Fibroblast of lung (primary cell): ENCODE data around the gene SYP. TPM values are rescaled to one million over a fixed set of nuclear protein-coding genes. Genes with fewer than 3 reads are reported as not detected.

Experiments
- DNase-seq, 2 donors: peaks; one replicate each; pipeline versions ENCODE4 v3.0.0 to v3.0.0-alpha.2; 2010; ENCODE audit warnings: low read depth in 2 of 2
- H2AFZ ChIP-seq: 2 replicates; pipeline ENCODE4 v1.5.1; 2012; ENCODE audit warnings: low read length, control low read depth, inconsistent platforms
- H3K27ac ChIP-seq: 2 replicates; pipeline ENCODE4 v1.5.1; 2011; ENCODE audit warnings: low read length, control low read depth; ENCODE audit not compliant: insufficient read depth
- H3K27me3 ChIP-seq: 2 replicates; pipeline ENCODE4 v1.5.1; 2011; ENCODE audit warnings: mild to moderate bottlenecking, low read length; ENCODE audit not compliant: control insufficient read depth, insufficient read depth
- H3K36me3 ChIP-seq: 2 replicates; pipeline ENCODE4 v1.5.1; 2011; ENCODE audit warnings: low read length; ENCODE audit not compliant: control insufficient read depth, insufficient read depth
- H3K4me1 ChIP-seq: 2 replicates; pipeline ENCODE4 v1.5.1; 2011; ENCODE audit warnings: low read length; ENCODE audit not compliant: control insufficient read depth, insufficient read depth; ENCODE audit errors: extremely low read depth
- H3K4me2 ChIP-seq: 2 replicates; pipeline ENCODE4 v1.5.1; 2011; ENCODE audit warnings: low read length, control low read depth; ENCODE audit not compliant: insufficient read depth; ENCODE audit errors: extremely low read depth
- H3K4me3 ChIP-seq, 4 experiments: fragments of 200-600 bp in 1 of 4; sonication (generic) in 1 of 4; replicated peaks in 1 of 4; 2 replicates each; pipeline ENCODE4 v1.5.1; 2011 to 2016; ENCODE audit warnings: low read length in 4 of 4, low read depth in 3 of 4, mild to moderate bottlenecking in 3 of 4, control low read depth in 2 of 4, inconsistent platforms in 1 of 4, mixed read lengths in 1 of 4; ENCODE audit not compliant: insufficient read depth in 1 of 4; ENCODE audit errors: control extremely low read depth in 1 of 4
- H3K79me2 ChIP-seq: 2 replicates; pipeline ENCODE4 v1.5.1; 2012; ENCODE audit warnings: mild to moderate bottlenecking, low read length, inconsistent platforms; ENCODE audit not compliant: control insufficient read depth, insufficient read depth
- H3K9ac ChIP-seq: 2 replicates; pipeline ENCODE4 v1.5.1; 2011; ENCODE audit warnings: mild to moderate bottlenecking, low read length, control low read depth; ENCODE audit not compliant: insufficient read depth
- H3K9me3 ChIP-seq: 2 replicates; pipeline ENCODE4 v1.5.1; 2012; ENCODE audit warnings: low read depth, low read length; ENCODE audit not compliant: control insufficient read depth, insufficient read depth
- H4K20me1 ChIP-seq: 2 replicates; pipeline ENCODE4 v1.5.1; 2011; ENCODE audit warnings: low read length; ENCODE audit not compliant: control insufficient read depth, insufficient read depth; ENCODE audit errors: extremely low read depth
- CTCF ChIP-seq, 2 donors: IDR thresholded peaks in 1 of 2; conservative IDR thresholded peaks in 1 of 2; 1 replicate in 1 of 2; 2 replicates in 1 of 2; pipeline ENCODE4 v1.5.1; 2011 to 2012; ENCODE audit warnings: low read length in 2 of 2, control low read depth in 1 of 2, inconsistent platforms in 1 of 2, low read depth in 1 of 2, mild to moderate bottlenecking in 1 of 2
- EZH2 ChIP-seq: IDR thresholded peaks from 2 replicates; pipeline ENCODE4 v1.5.1; 2012; ENCODE audit warnings: low read length, control low read depth, mild to moderate bottlenecking; ENCODE audit errors: missing control alignments
- polyA plus RNA-seq, 2 donors: library from polyadenylated mRNA; depleted of rRNA in 1 of 2; stranded (reverse) in 1 of 2; unstranded in 1 of 2; fragments of >200 nt; gene quantifications; 2 replicates each; pipeline ENCODE4 v1.2.1, GENCODE V29; 2011 to 2012; ENCODE audit warnings: missing spikeins in 1 of 2
- total RNA-seq: library from RNA; depleted of rRNA; stranded (reverse); fragments of >200 nt; gene quantifications from 2 replicates; pipeline ENCODE4 v1.2.1, GENCODE V29; 2014

Gene SYP
- total and polyA plus RNA-seq, 2 donors (not counting 1 experiment from before 2014, with no cell fraction given) = 0.08 to 0.17 TPM

GRCh38 chrX:49204017-49204416 is 4.0 kb upstream of the SYP start:
- H3K4me1 ChIP-seq = no peaks in the 10 kb centered on the region
- TF ChIP-seq EZH2 (no peak), CTCF (conservative IDR thresholded peaks at IDR 0.05 in 1 of 2, IDR thresholded peaks at IDR 0.05 in 1 of 2; ENCODE audit: low read depth in 1 of 2, low read length in 2 of 2) (no peak)
- no peaks in the 10 kb centered on the region for H4K20me1 ChIP-seq
- no peak overlapping the region for H3K27ac ChIP-seq
- no peaks in the 10 kb centered on the region for H3K36me3 ChIP-seq
- H3K9me3 ChIP-seq = no peaks in the 10 kb centered on the region
- H3K9ac ChIP-seq = no peak overlapping the region
- no peaks in the 10 kb centered on the region for H3K27me3 ChIP-seq
- H3K79me2 ChIP-seq = no peaks in the 10 kb centered on the region
- no peak overlapping the region for H3K4me2 ChIP-seq
- DNase-seq = no peak
- H2AFZ ChIP-seq = no peak overlapping the region
- no peak overlapping the region for H3K4me3 ChIP-seq

DNA sequence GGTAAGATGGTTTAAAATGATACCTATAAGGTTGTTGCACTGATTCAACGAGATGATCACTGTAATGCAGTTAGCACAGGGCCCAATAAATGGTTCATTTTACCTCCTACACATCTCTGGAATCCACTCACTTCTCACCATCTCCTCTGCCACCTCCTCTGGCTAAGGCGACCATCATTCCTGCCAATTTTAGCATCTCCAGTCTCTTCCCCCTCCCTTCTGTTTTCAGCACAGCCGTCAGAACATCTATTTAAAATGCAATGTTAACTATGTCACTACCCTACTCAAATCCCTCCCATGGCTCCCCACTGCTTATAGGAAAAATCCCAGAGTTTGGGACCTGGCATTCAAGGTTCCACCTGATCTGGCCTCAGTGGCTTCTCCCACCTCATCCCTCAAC is 3.5 kb upstream of the SYP start:
- DNase-seq = no peak
- H3K9me3 ChIP-seq = no peaks in the 10 kb centered on the region
- no peaks in the 10 kb centered on the region for H3K27me3 ChIP-seq
- TF ChIP-seq EZH2 (no peak), CTCF (conservative IDR thresholded peaks at IDR 0.05 in 1 of 2, IDR thresholded peaks at IDR 0.05 in 1 of 2; ENCODE audit: low read depth in 1 of 2, low read length in 2 of 2) (no peak)
- no peaks in the 10 kb centered on the region for H3K36me3 ChIP-seq
- H4K20me1 ChIP-seq = no peaks in the 10 kb centered on the region
- H3K4me2 ChIP-seq = no peak overlapping the region
- H3K27ac ChIP-seq = no peak overlapping the region
- H3K4me3 ChIP-seq = no peak overlapping the region
- H3K79me2 ChIP-seq = no peaks in the 10 kb centered on the region
- H3K9ac ChIP-seq = no peak overlapping the region
- H2AFZ ChIP-seq = no peak overlapping the region
- no peaks in the 10 kb centered on the region for H3K4me1 ChIP-seq

GRCh38 chrX:49202022-49202421 is 2.0 kb upstream of the SYP start:
- Histone ChIP-seq H3K9ac (no peak overlapping the region), H2AFZ (no peak overlapping the region), H3K4me2 (no peak overlapping the region), H3K27ac (no peak overlapping the region), H3K36me3 (no peaks in the 10 kb centered on the region), H3K79me2 (no peaks in the 10 kb centered on the region), H3K4me3 (no peak overlapping the region), H3K9me3 (no peaks in the 10 kb centered on the region), H3K4me1 (no peaks in the 10 kb centered on the region), H4K20me1 (no peaks in the 10 kb centered on the region), H3K27me3 (no peaks in the 10 kb centered on the region)
- no peak for TF ChIP-seq CTCF (conservative IDR thresholded peaks at IDR 0.05 in 1 of 2, IDR thresholded peaks at IDR 0.05 in 1 of 2; ENCODE audit: low read depth in 1 of 2, low read length in 2 of 2)
- TF ChIP-seq EZH2 = no peak
- no peak for DNase-seq
